T-helper 17 cell (primary cell): Measurements from ENCODE around the gene NETO1. TPM values are rescaled to one million over a fixed set of nuclear protein-coding genes. Genes with fewer than 3 reads are reported as not detected.

Source experiments
- ATAC-seq: fragments of 150-1000 bp; cut with Tn5 transposase; 2 replicates; pipeline ENCODE4 v1.10.0; 2021; ENCODE audit warnings: mild to moderate bottlenecking, moderate library complexity
- DNase-seq, 3 donors: peaks; one replicate each; pipeline versions ENCODE4 v3.0.0 to v3.0.0-alpha.2; 2020 to 2021
- H3K9me3 ChIP-seq: one replicate; pipeline ENCODE4 v1.7.0; 2013; ENCODE audit warnings: low read length, mild to moderate bottlenecking; ENCODE audit not compliant: control insufficient read depth, poor library complexity, severe bottlenecking
- H3K27ac Mint-ChIP-seq: one replicate; pipeline ENCODE4 v1.8.0; 2022; ENCODE audit warnings: mild to moderate bottlenecking, moderate library complexity, mixed read lengths
- H3K27me3 Mint-ChIP-seq: one replicate; pipeline ENCODE4 v1.8.0; 2022; ENCODE audit warnings: mixed read lengths
- H3K36me3 Mint-ChIP-seq: one replicate; pipeline ENCODE4 v1.8.0; 2022; ENCODE audit warnings: low read depth, mixed read lengths
- H3K4me1 Mint-ChIP-seq: one replicate; pipeline ENCODE4 v1.8.0; 2022; ENCODE audit warnings: mild to moderate bottlenecking, mixed read lengths
- H3K4me3 Mint-ChIP-seq: one replicate; pipeline ENCODE4 v1.8.0; 2022; ENCODE audit warnings: mild to moderate bottlenecking, moderate library complexity, mixed read lengths
- total RNA-seq, 4 donors: library from RNA in 2 of 4; stranded (reverse) in 2 of 4; gene quantifications; one replicate each; pipeline ENCODE4 v1.2.3 and lab custom pipeline; 2022 to 2026

Gene NETO1
- total RNA-seq, 2 donors from 2014 or later = not detected

- H3K27ac Mint-ChIP-seq = no peak overlapping the region
- ATAC-seq (no peak), DNase-seq (no peak)
- H3K4me1 Mint-ChIP-seq = no peaks in the 10 kb centered on the region
- no peaks in the 10 kb centered on the region for H3K9me3 ChIP-seq
- no peaks in the 10 kb centered on the region for H3K27me3 Mint-ChIP-seq
- no peaks in the 10 kb centered on the region for H3K36me3 Mint-ChIP-seq
- H3K4me3 Mint-ChIP-seq = no peak overlapping the region
Observed at GRCh38 chr18:72828601-72829000, 39.2 kb downstream of the NETO1 start.

- Mint-ChIP-seq H3K4me3 (no peak overlapping the region), H3K36me3 (no peaks in the 10 kb centered on the region), H3K4me1 (no peaks in the 10 kb centered on the region), H3K27ac (no peak overlapping the region), H3K27me3 (no peaks in the 10 kb centered on the region)
- no peaks in the 10 kb centered on the region for H3K9me3 ChIP-seq
- DNase-seq = no peak
- ATAC-seq = no peak
Observed at GRCh38 chr18:72826736-72827135, 41.1 kb downstream of the NETO1 start.

GRCh38 chr18:72823345-72823744 is 44.4 kb downstream of the NETO1 start:
- ATAC-seq (no peak), DNase-seq (no peak)
- no peak overlapping the region for H3K27ac Mint-ChIP-seq
- H3K4me1 Mint-ChIP-seq = no peaks in the 10 kb centered on the region
- H3K27me3 Mint-ChIP-seq = no peaks in the 10 kb centered on the region
- no peaks in the 10 kb centered on the region for H3K9me3 ChIP-seq
- no peaks in the 10 kb centered on the region for H3K36me3 Mint-ChIP-seq
- no peak overlapping the region for H3K4me3 Mint-ChIP-seq

- no peaks in the 10 kb centered on the region for H3K4me1 Mint-ChIP-seq
- ATAC-seq (no peak), DNase-seq (no peak)
- no peaks in the 10 kb centered on the region for H3K36me3 Mint-ChIP-seq
- H3K9me3 ChIP-seq = no peaks in the 10 kb centered on the region
- no peaks in the 10 kb centered on the region for H3K27me3 Mint-ChIP-seq
- H3K4me3 Mint-ChIP-seq = no peak overlapping the region
- H3K27ac Mint-ChIP-seq = no peak overlapping the region
Observed at GRCh38 chr18:72822202-72822601, 45.6 kb downstream of the NETO1 start.

- H3K27me3 Mint-ChIP-seq = no peaks in the 10 kb centered on the region
- H3K9me3 ChIP-seq = no peaks in the 10 kb centered on the region
- no peak overlapping the region for H3K27ac Mint-ChIP-seq
- H3K4me3 Mint-ChIP-seq = no peak overlapping the region
- ATAC-seq = no peak
- H3K36me3 Mint-ChIP-seq = no peaks in the 10 kb centered on the region
- H3K4me1 Mint-ChIP-seq = no peaks in the 10 kb centered on the region
- DNase-seq = no peak
Observed at GRCh38 chr18:72820571-72820970, 47.2 kb downstream of the NETO1 start.

- Mint-ChIP-seq H3K27ac (no peak overlapping the region), H3K36me3 (no peaks in the 10 kb centered on the region), H3K27me3 (no peaks in the 10 kb centered on the region), H3K4me1 (no peaks in the 10 kb centered on the region), H3K4me3 (no peak overlapping the region)
- H3K9me3 ChIP-seq = no peaks in the 10 kb centered on the region
- no peak for ATAC-seq
- no peak for DNase-seq
Observed at GRCh38 chr18:72819050-72819449, 48.7 kb downstream of the NETO1 start.

GRCh38 chr18:72811047-72811446 is 56.7 kb downstream of the NETO1 start:
- no peak overlapping the region for H3K4me3 Mint-ChIP-seq
- H3K4me1 Mint-ChIP-seq = no peaks in the 10 kb centered on the region
- DNase-seq (no peak), ATAC-seq (no peak)
- H3K9me3 ChIP-seq = peaks cover 5% of the 10 kb centered on the region
- no peak overlapping the region for H3K27ac Mint-ChIP-seq
- H3K27me3 Mint-ChIP-seq = no peaks in the 10 kb centered on the region
- no peaks in the 10 kb centered on the region for H3K36me3 Mint-ChIP-seq

- Mint-ChIP-seq H3K27me3 (no peaks in the 10 kb centered on the region), H3K4me1 (no peaks in the 10 kb centered on the region), H3K27ac (no peak overlapping the region), H3K4me3 (no peak overlapping the region), H3K36me3 (no peaks in the 10 kb centered on the region)
- ATAC-seq (no peak), DNase-seq (no peak)
- H3K9me3 ChIP-seq = peaks cover 5% of the 10 kb centered on the region
Observed at GRCh38 chr18:72808680-72809079, 59.1 kb downstream of the NETO1 start.

GRCh38 chr18:72799106-72799505 is 68.7 kb downstream of the NETO1 start:
- no peaks in the 10 kb centered on the region for H3K4me1 Mint-ChIP-seq
- H3K27me3 Mint-ChIP-seq = no peaks in the 10 kb centered on the region

GRCh38 chr18:72783530-72783929 is 84.3 kb downstream of the NETO1 start:
- Mint-ChIP-seq H3K4me1 (no peaks in the 10 kb centered on the region), H3K4me3 (no peak overlapping the region), H3K27me3 (no peaks in the 10 kb centered on the region), H3K27ac (no peak overlapping the region), H3K36me3 (no peaks in the 10 kb centered on the region)
- DNase-seq (no peak), ATAC-seq (no peak)
- H3K9me3 ChIP-seq = no peaks in the 10 kb centered on the region

More at GRCh38 chr18:72799106-72799505, 68.7 kb downstream of the NETO1 start:
- H3K36me3 Mint-ChIP-seq = no peaks in the 10 kb centered on the region
- DNase-seq (no peak), ATAC-seq (no peak)
- no peak overlapping the region for H3K4me3 Mint-ChIP-seq
- no peaks in the 10 kb centered on the region for H3K9me3 ChIP-seq
- H3K27ac Mint-ChIP-seq = no peak overlapping the region

- Mint-ChIP-seq H3K27me3 (no peaks in the 10 kb centered on the region), H3K4me1 (no peaks in the 10 kb centered on the region), H3K36me3 (no peaks in the 10 kb centered on the region), H3K27ac (no peak overlapping the region), H3K4me3 (no peak overlapping the region)
- no peak for ATAC-seq
- no peak for DNase-seq
- H3K9me3 ChIP-seq = no peaks in the 10 kb centered on the region
Observed at GRCh38 chr18:72774914-72775313, 92.9 kb downstream of the NETO1 start.

GRCh38 chr18:72772916-72773315 is 94.9 kb downstream of the NETO1 start:
- Mint-ChIP-seq H3K4me1 (no peaks in the 10 kb centered on the region), H3K4me3 (no peak overlapping the region), H3K36me3 (no peaks in the 10 kb centered on the region), H3K27ac (no peak overlapping the region), H3K27me3 (no peaks in the 10 kb centered on the region)
- DNase-seq = no peak
- no peaks in the 10 kb centered on the region for H3K9me3 ChIP-seq
- no peak for ATAC-seq

- Mint-ChIP-seq H3K27me3 (no peaks in the 10 kb centered on the region), H3K27ac (no peak overlapping the region), H3K36me3 (no peaks in the 10 kb centered on the region), H3K4me3 (no peak overlapping the region), H3K4me1 (no peaks in the 10 kb centered on the region)
- H3K9me3 ChIP-seq = no peaks in the 10 kb centered on the region
- ATAC-seq (no peak), DNase-seq (no peak)
Observed at GRCh38 chr18:72768681-72769229, 99.0 kb downstream of the NETO1 start.

GRCh38 chr18:72762515-72763122 is 105.2 kb downstream of the NETO1 start:
- no peaks in the 10 kb centered on the region for H3K9me3 ChIP-seq
- Mint-ChIP-seq H3K36me3 (no peaks in the 10 kb centered on the region), H3K4me3 (no peak overlapping the region), H3K27me3 (no peaks in the 10 kb centered on the region), H3K27ac (no peak overlapping the region), H3K4me1 (no peaks in the 10 kb centered on the region)
- ATAC-seq = no peak
- DNase-seq = no peak
